Testis (tissue), 3 donors: ENCODE measurements around the gene PNMA8C. TPM values are rescaled to one million over a fixed set of nuclear protein-coding genes. Genes with fewer than 3 reads are reported as not detected.
"Not testable (repeated sequence)": the region's sequence is repeated elsewhere in the genome, so short reads cannot be mapped to it uniquely, and the experiment has no call there.

Experiments
- DNase-seq: peaks from one replicate; pipeline ENCODE4 v3.0.0-alpha.2; 2019
- H3K27ac ChIP-seq, 2 donors: fragments of 200-600 bp; sonication (generic); one replicate each; pipeline ENCODE4 v1.5.1; 2019
- H3K27me3 ChIP-seq: fragments of 200-600 bp; sonication (generic); one replicate; pipeline ENCODE4 v1.5.1; 2019
- H3K36me3 ChIP-seq: fragments of 200-600 bp; sonication (generic); one replicate; pipeline ENCODE4 v1.5.1; 2017; ENCODE audit warnings: low read depth; ENCODE audit errors: missing control alignments
- H3K4me1 ChIP-seq: fragments of 200-600 bp; sonication (generic); one replicate; pipeline ENCODE4 v1.5.1; 2019
- H3K4me3 ChIP-seq, 2 donors: fragments of 200-600 bp; sonication (generic); one replicate each; pipeline ENCODE4 v1.5.1; 2017 to 2019
- H3K9me3 ChIP-seq: fragments of 200-600 bp; sonication (generic); one replicate; pipeline ENCODE4 v1.5.1; 2017
- CTCF ChIP-seq, 3 experiments: fragments of 450-650 bp in 2 of 3; fragments of 200-600 bp in 1 of 3; sonication (generic) in 1 of 3; IDR thresholded peaks; one replicate each; pipeline ENCODE4 v1.5.1; 2016 to 2019; ENCODE audit warnings: antibody characterized with exemption in 3 of 3, mild to moderate bottlenecking in 2 of 3, moderate library complexity in 1 of 3
- POLR2A ChIP-seq: fragments of 450-650 bp; IDR thresholded peaks from one replicate; pipeline ENCODE4 v1.6.1; 2017; ENCODE audit warnings: antibody characterized with exemption, mild to moderate bottlenecking, moderate library complexity
- WGBS, 2 donors: methylation state at CpG; one replicate each; pipeline ENCODE4 v1.1.5; 2018; 5-methylcytosine and 5-hydroxymethylcytosine counted together
- intact Hi-C: fragments of 100-400 bp; cut with DNase I; formaldehyde crosslinking; loops from one replicate; pipeline ENCODE4 v1.15.1; 2023; ENCODE audit warnings: low total_unique reads
- polyA plus RNA-seq: library from polyadenylated mRNA; stranded (reverse); fragments of 350-450 nt; fragmentation: Illumina TruSeq; extraction: RNeasy Lipid Tissue Mini Kit (QIAGEN cat#74804); gene quantifications from one replicate; pipeline ENCODE4 v1.2.3, GENCODE V29; 2014; ENCODE audit warnings: low read depth, low replicate concordance; ENCODE audit not compliant: insufficient read depth
- total RNA-seq, 2 donors: library from RNA; depleted of rRNA; stranded (reverse); fragments of >200 nt; gene quantifications; one replicate each; pipeline ENCODE4 v1.2.3, GENCODE V29; 2016

PNMA8C gene
- total and polyA plus RNA-seq, 3 donors from 2014 or later = 1.2 to 1.9 (median 1.4) TPM

GRCh38 chr19:46376241-46377153 is 52.2 kb downstream of the PNMA8C start:
- intact Hi-C loops = no loop called here
- TF ChIP-seq CTCF (IDR thresholded peaks at IDR 0.05) (no peak), POLR2A (no peak)
- no peak overlapping the region for H3K4me3 ChIP-seq
- H3K36me3 ChIP-seq = no peaks in the 10 kb centered on the region
- DNase-seq = no peak
- 94 to 96% methylated on average over 17 to 20 of the region's 20 CpGs for WGBS, 2 donors
- H3K9me3 ChIP-seq = no peaks in the 10 kb centered on the region
- H3K27me3 ChIP-seq = no peaks in the 10 kb centered on the region
- H3K4me1 ChIP-seq = peaks cover 11% of the 10 kb centered on the region
- H3K27ac ChIP-seq = no peak overlapping the region

- H3K27ac ChIP-seq, intact Hi-C loops, H3K36me3 ChIP-seq, H3K9me3 ChIP-seq, H3K4me3 ChIP-seq, H3K27me3 ChIP-seq, DNase-seq: not testable (repeated sequence)
- WGBS, 2 donors = 94 to 97% methylated on average over 19 to 22 of the region's 22 CpGs
- H3K4me1 ChIP-seq = peaks cover 11% of the 10 kb centered on the region
These were observed 53.2 kb downstream of the PNMA8C start for GRCh38 chr19:46375476-46376067.

Other genes starting within 250 kb of the PNMA8C start
- 1 to 10 TPM in 1 of 2 donors, not detected in 1; 3.2 TPM for gene IGFL1, start 199.2 kb downstream of the PNMA8C start, total RNA-seq
- gene IGFL1, start 199.2 kb downstream of the PNMA8C start, polyA plus RNA-seq = not detected
- gene HIF3A, start 131.9 kb downstream of the PNMA8C start, total RNA-seq = 100 to 1,000 TPM in 1 of 2 donors, 10 to 100 TPM in 1; 82.6 to 105 TPM
- 3.8 TPM for gene HIF3A, start 131.9 kb downstream of the PNMA8C start, polyA plus RNA-seq
- gene PPP5C, start 81.8 kb downstream of the PNMA8C start, total RNA-seq = 10 to 100 TPM; 71.7 to 72.8 TPM
- gene PPP5C, start 81.8 kb downstream of the PNMA8C start, polyA plus RNA-seq = 49.1 TPM
- gene CCDC8, start 15.4 kb downstream of the PNMA8C start, total RNA-seq = 10 to 100 TPM; 23.3 to 33.8 TPM
- gene CCDC8, start 15.4 kb downstream of the PNMA8C start, polyA plus RNA-seq = 20.1 TPM
- 10 to 100 TPM; 34.9 to 44.3 TPM for gene PNMA8A, start 42.6 kb upstream of the PNMA8C start, total RNA-seq
- 48.1 TPM for gene PNMA8A, start 42.6 kb upstream of the PNMA8C start, polyA plus RNA-seq
- 1 to 10 TPM; 3.1 TPM for gene PNMA8B, start 66.9 kb upstream of the PNMA8C start, total RNA-seq
- 1.6 TPM for gene PNMA8B, start 66.9 kb upstream of the PNMA8C start, polyA plus RNA-seq
- gene CALM3, start 172.4 kb upstream of the PNMA8C start, total RNA-seq = 100 to 1,000 TPM; 357 to 380 TPM
- gene CALM3, start 172.4 kb upstream of the PNMA8C start, polyA plus RNA-seq = 889 TPM
- under 1 TPM; 0.63 to 0.87 TPM for gene PTGIR, start 196.2 kb upstream of the PNMA8C start, total RNA-seq
- gene PTGIR, start 196.2 kb upstream of the PNMA8C start, polyA plus RNA-seq = 1.0 TPM
- not detected for gene GNG8, start 207.3 kb upstream of the PNMA8C start, total RNA-seq
- not detected for gene GNG8, start 207.3 kb upstream of the PNMA8C start, polyA plus RNA-seq
- gene DACT3, start 232.2 kb upstream of the PNMA8C start, total RNA-seq = 10 to 100 TPM; 17.2 to 30.6 TPM
- 19.8 TPM for gene DACT3, start 232.2 kb upstream of the PNMA8C start, polyA plus RNA-seq